NCI-H1092 treated with DMSO at 0.1 percent for 48 hours (cell line): ENCODE data around the gene CD9.
"Not testable (repeated sequence)": the region's sequence is repeated elsewhere in the genome, so short reads cannot be mapped to it uniquely, and the experiment has no call there.

Experiments used
- DNase-seq: peaks from one replicate; lab custom pipeline; 2025; lab: John Stamatoyannopoulos, UW

Gene CD9

DNA sequence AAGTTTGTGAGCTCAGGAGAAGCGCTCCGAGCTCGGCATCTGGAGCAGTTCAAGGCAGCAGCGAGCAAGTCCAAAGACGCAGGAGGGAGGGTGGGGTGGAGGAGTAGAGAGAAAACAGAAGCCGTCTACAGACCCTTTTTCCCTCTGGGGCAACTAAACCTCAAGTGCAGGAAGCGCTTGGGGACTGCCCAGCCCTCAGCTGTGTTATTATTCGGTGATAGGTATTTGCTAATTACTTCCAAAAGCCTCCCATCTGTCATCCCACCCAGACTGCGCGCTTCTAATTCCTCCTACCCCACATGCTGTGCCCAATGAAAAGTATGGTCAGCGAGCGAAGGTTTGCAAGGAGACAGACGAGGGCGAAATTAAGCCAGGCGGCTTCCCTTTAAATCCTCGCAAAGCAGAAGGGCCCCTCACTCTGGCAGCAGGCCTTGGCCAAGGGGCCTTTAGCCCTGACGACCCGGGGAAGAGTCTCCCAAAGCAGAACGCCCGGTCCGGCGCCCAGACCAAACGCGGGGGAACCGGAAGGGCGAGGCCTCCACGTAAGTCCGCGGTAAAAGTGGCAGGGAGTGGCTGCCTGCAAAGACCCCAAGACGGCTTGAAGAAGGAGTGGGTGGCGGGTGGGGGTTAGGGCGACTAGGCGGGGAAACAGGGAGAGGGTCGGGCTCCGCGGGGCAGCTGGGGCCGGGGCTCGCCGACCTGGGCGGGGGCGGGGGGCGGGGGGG lies 507 bp upstream of the CD9 start:
- DNase-seq = no peak

DNA sequence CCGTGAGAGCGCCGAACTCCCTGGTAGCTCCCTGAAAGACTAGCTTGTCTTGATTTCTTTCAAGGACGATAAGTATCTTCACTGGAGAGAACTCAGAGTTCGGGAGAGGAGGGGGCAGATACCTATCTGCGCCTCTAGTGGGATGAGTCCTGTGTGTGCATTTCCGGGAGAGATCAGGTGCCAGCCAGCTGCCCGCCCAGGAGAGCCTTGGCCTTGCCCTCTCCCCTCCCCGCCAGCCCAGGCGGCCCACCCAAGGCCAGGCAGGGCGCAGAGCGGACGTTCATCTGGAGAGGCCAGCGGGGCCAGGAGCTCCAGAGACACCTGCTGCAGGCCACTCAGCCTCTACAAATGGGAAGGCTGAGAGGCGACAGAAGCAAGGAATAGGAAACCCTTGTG lies 1.0 kb downstream of the CD9 start:
- no peak for DNase-seq

DNA sequence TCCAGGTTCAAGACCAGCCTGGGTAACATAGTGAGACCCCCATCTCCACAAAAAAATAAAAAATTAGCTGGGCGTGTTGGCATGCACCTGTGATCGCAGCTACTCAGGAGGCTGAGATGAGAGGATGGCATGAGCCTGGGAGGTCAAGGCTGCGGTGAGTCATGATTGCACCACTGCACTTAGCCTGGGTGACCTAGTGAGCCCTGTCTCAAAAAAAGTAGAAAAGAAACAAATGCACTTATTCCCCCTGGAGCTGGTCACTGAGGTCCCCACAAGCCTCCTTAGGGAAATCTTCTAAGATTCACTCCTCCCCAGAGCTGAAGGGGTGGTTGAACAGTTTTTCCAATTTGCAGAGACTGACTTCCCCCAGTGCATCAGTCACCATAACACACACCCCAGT lies 1.6 kb downstream of the CD9 start:
- no peak for DNase-seq

- no peak for DNase-seq
Measured at GRCh38 chr12:6202304-6202703, 2.1 kb downstream of the CD9 start.

- no peak for DNase-seq
Measured at GRCh38 chr12:6202846-6203245, 2.6 kb downstream of the CD9 start.

DNA sequence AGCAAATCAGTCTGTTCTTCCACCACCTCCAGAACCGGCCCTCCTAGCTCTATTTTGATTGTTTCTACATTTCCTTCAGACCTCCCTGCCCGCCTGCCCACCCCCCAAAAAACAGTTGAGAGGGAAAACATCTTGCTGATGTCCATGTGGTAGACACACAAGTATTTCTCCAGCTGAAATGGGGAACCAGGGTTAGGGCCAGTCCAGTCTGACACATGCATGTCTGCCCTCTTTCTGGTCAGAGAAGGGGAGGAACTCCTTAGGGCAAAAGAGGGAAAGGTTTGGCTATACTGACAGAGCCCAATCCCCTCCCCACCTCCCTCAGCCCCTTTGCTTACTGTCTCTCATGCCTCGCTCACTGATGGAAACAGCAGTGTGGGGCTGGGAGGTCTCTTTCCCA lies 3.4 kb downstream of the CD9 start:
- DNase-seq = no peak

GRCh38 chr12:6204533-6205143 lies 4.4 kb downstream of the CD9 start:
- no peak for DNase-seq

GRCh38 chr12:6205144-6205539 lies 4.9 kb downstream of the CD9 start:
- DNase-seq = no peak

- no peak for DNase-seq
Measured at GRCh38 chr12:6205761-6206160, 5.6 kb downstream of the CD9 start.

- no peak for DNase-seq
Measured at GRCh38 chr12:6206327-6206726, 6.1 kb downstream of the CD9 start.

- no peak for DNase-seq
Measured at GRCh38 chr12:6207259-6207925, 7.2 kb downstream of the CD9 start.

GRCh38 chr12:6208130-6208529 lies 7.9 kb downstream of the CD9 start:
- DNase-seq = no peak

DNA sequence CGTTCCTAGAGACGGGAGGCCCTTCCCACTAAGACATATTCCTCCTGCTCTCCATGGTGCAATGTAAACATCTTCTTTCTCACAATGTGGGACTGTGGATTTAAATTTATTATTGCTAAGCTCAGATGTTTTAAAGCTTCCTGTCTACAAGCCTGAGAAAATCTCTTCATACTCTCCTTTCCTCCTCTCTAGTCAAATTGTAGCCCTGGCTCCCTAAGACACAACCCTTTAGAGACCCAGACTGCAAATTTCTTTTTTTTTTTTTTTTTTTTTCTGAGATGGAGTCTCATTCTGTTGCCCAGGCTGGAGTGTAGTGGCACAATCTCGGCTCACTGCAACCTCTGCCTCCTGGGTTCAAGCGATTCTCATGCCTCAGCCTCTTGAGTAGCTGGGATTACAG lies 9.2 kb downstream of the CD9 start:
- not testable (repeated sequence) for DNase-seq

- DNase-seq = no peak
Measured at GRCh38 chr12:6211421-6211869, 11.2 kb downstream of the CD9 start.

GRCh38 chr12:6212086-6212485 lies 11.9 kb downstream of the CD9 start:
- DNase-seq = no peak

- no peak for DNase-seq
Measured at GRCh38 chr12:6213969-6214368, 13.8 kb downstream of the CD9 start.

DNA sequence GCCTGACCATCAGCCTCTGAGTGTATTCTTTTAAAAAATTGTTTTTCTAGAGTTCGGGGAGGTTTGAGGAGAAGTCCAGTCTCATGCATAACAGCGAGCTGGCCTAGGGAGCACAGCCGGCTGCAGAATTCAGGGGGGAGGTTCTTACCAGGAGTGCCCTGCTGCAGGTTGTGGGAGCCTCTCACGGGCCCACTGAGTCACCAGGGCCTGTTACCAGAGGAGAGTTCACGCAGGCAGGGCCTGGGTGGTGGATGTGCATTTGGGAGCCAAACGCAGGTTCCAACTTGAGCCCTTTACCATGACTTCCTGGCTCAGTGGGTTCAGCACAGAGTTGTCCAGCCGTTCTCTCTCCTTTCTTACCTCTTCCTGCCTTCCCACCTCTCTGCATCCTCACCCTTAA lies 14.4 kb downstream of the CD9 start:
- DNase-seq = no peak

- no peak for DNase-seq
Measured at GRCh38 chr12:6215120-6215807, 15.1 kb downstream of the CD9 start.

DNA sequence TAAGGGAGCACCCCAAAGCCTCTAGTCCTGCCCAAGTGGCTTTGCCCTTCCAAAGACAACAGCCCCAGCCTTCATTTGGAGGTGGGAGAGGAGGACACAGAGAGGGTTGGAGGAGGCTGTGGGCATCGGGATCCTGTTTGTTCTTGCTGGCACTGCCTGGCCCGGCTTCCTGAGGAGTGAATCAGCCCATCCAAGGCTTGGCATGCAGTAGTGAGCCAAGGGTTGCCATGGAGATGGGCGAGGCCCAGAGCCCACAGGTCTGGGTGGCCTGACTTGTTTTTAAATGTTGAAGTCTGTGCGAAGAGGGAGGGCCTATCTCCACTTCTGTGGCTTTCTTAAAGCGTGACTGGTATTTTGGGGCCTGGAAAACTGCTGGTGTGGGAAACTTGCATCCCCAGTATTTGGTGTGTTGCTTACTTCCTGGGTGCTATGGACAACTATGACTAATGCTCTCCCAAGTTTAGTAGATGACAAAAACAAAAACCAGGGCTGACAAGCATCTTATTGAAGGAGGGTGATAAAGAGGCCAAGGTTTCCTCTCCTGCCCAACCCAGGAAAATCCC lies 15.8 kb downstream of the CD9 start:
- DNase-seq = no peak

DNA sequence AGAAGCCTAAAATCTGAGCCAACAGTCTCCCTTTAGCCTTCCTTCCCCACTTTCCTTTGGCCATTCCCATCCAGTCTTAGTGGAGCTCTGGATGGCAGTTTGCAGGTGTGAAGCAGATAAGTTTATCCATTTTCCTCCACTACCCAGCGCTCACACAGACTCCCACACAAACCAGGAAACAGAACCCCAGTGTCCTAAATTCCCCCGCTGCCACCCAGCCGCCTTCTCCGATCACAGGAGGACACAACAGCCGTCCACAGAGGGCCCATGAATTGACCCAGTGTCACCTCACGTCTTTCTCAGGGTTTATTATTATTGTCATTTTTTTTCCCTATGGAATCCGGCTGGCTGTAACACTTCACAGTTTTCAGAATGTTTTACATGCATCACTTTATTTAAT lies 16.4 kb downstream of the CD9 start:
- DNase-seq = no peak

- no peak for DNase-seq
Measured at GRCh38 chr12:6218347-6218925, 18.2 kb downstream of the CD9 start.

DNA sequence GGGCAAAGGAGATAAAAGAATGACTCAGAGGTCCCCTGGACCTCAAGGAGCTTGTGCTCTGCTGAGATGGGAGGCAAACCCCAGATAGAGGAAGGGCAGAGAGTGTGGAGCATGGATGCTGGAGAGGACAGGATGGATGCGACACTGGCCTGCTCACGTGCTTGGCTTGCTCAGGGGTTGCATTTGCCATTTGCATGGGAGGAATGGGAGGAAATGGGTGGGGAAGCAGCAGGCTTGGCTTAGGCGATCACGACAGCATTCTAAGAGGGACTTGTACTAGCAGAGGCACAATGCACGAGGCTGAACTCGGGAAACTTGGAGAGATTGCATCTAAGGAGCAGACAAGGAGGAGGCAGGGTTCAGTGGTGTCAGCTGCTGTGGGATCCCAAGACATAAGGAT lies 19.8 kb downstream of the CD9 start:
- no peak for DNase-seq
